HCT116 (cell line): Measurements from ENCODE around the gene CHP2. TPM values are rescaled to one million over a fixed set of nuclear protein-coding genes. Genes with fewer than 3 reads are reported as not detected.

Source experiments
- ATAC-seq: fragments of 200-7000 bp; cut with Tn5 transposase; 2 replicates; pipeline ENCODE4 v1.9.1; 2020; ENCODE audit warnings: mild to moderate bottlenecking, moderate library complexity
- BruUV-seq: library from RNA; stranded (reverse); fragments of 400-500 nt; replicated peaks from 2 replicates; lab custom pipeline; 2021; lab: Mats Ljungman, UMichigan
- CTCF ChIA-PET: fragments of 300-600 bp; sonication (Branson Sonifier 250); formaldehyde crosslinking; loops from one replicate; lab custom pipeline; 2021; ENCODE audit warnings: antibody characterized with exemption; lab: Charles Lee
- POLR2A ChIA-PET: fragments of 300-600, 350-600 bp; sonication (Branson Sonifier 250); formaldehyde crosslinking; loops from one replicate; lab custom pipeline; 2021; ENCODE audit warnings: antibody characterized with exemption; lab: Charles Lee
- RAD21 ChIA-PET, 2 experiments: fragments of 300-600 bp; sonication (Branson Sonifier 250); formaldehyde crosslinking; loops; one replicate each; lab custom pipeline; 2023; ENCODE audit warnings: low total read pairs in 2 of 2; ENCODE audit not compliant: uncharacterized antibody in 2 of 2, unreplicated experiment in 2 of 2, low non-redundant PET in 1 of 2; lab: Charles Lee
- DNase-seq: peaks from one replicate; pipeline ENCODE4 v3.0.0-alpha.2; 2010; ENCODE audit warnings: low read depth, low spot score
- H2AFZ ChIP-seq: fragments of 200-600 bp; shearing (Covaris generic), sonication (generic); 2 replicates; pipeline ENCODE4 v1.6.1; 2017; ENCODE audit warnings: low read depth, mixed run types, mixed read lengths, antibody characterized with exemption, low read length; ENCODE audit not compliant: poor library complexity, severe bottlenecking
- H3K27ac ChIP-seq: 2 replicates; pipeline ENCODE4 v1.5.1; 2012; ENCODE audit warnings: low read depth, low read length
- H3K27me3 ChIP-seq: fragments of 200-600 bp; sonication (generic); 2 replicates; pipeline ENCODE4 v1.6.1; 2016; ENCODE audit warnings: mixed run types, low read length, mixed read lengths; ENCODE audit not compliant: insufficient read depth
- H3K36me3 ChIP-seq, 2 experiments: fragments of 200-500 bp in 1 of 2; fragments of 200-600 bp in 1 of 2; sonication (Bioruptor generic) in 1 of 2; sonication (generic) in 1 of 2; 2 replicates each; pipeline versions ENCODE4 v1.5.1 to v1.6.1; 2014 to 2016; ENCODE audit warnings: low read length in 2 of 2, inconsistent platforms in 1 of 2, mixed read lengths in 1 of 2, mixed run types in 1 of 2; ENCODE audit not compliant: insufficient read depth in 2 of 2, control insufficient read depth in 1 of 2
- H3K4me1 ChIP-seq, 2 experiments: fragments of 200-600 bp in 1 of 2; sonication (generic) in 1 of 2; 2 replicates each; pipeline versions ENCODE4 v1.5.1 to v1.6.1; 2012 to 2017; ENCODE audit warnings: low read length in 2 of 2, inconsistent platforms in 1 of 2, mild to moderate bottlenecking in 1 of 2, mixed read lengths in 1 of 2, mixed run types in 1 of 2, moderate library complexity in 1 of 2; ENCODE audit not compliant: insufficient read depth in 2 of 2, control insufficient read depth in 1 of 2
- H3K4me2 ChIP-seq: fragments of 200-600 bp; sonication (generic); 2 replicates; pipeline ENCODE4 v1.6.1; 2017; ENCODE audit warnings: mixed run types, low read length, mixed read lengths
- H3K4me3 ChIP-seq, 2 experiments: fragments of 200-600 bp in 1 of 2; sonication (generic) in 1 of 2; replicated peaks in 1 of 2; 2 replicates each; pipeline ENCODE4 v1.5.1; 2011 to 2016; ENCODE audit warnings: low read length in 2 of 2, control low read depth in 1 of 2, low read depth in 1 of 2, mild to moderate bottlenecking in 1 of 2, mixed read lengths in 1 of 2, mixed run types in 1 of 2
- H3K79me2 ChIP-seq: fragments of 200-600 bp; sonication (generic); 2 replicates; pipeline ENCODE4 v1.6.1; 2017; ENCODE audit warnings: mild to moderate bottlenecking, mixed run types, low read length, moderate library complexity, mixed read lengths; ENCODE audit not compliant: insufficient read depth
- H3K9ac ChIP-seq: fragments of 200-600 bp; sonication (generic); 2 replicates; pipeline ENCODE4 v1.6.1; 2016; ENCODE audit warnings: low read length, mixed read lengths
- H3K9me2 ChIP-seq: fragments of 200-600 bp; sonication (generic), shearing (Covaris generic); 2 replicates; pipeline ENCODE4 v1.6.1; 2017; ENCODE audit warnings: mixed run types, mild to moderate bottlenecking, moderate library complexity; ENCODE audit not compliant: insufficient read depth
- H3K9me3 ChIP-seq, 2 experiments: fragments of 200-500 bp in 1 of 2; fragments of 200-600 bp in 1 of 2; sonication (Bioruptor generic) in 1 of 2; sonication (generic) in 1 of 2; 2 replicates each; pipeline ENCODE4 v1.6.1; 2014 to 2017; ENCODE audit warnings: low read length in 2 of 2, mixed read lengths in 2 of 2, inconsistent platforms in 1 of 2, low read depth in 1 of 2, mild to moderate bottlenecking in 1 of 2, mixed run types in 1 of 2, moderate library complexity in 1 of 2; ENCODE audit not compliant: control insufficient read depth in 1 of 2, insufficient read depth in 1 of 2
- H4K20me1 ChIP-seq: fragments of 200-600 bp; sonication (generic), shearing (Covaris generic); 2 replicates; pipeline ENCODE4 v1.6.1; 2017; ENCODE audit warnings: mixed run types, mild to moderate bottlenecking, moderate library complexity; ENCODE audit not compliant: insufficient read depth
- ATF3 ChIP-seq: IDR thresholded peaks from 2 replicates; pipeline ENCODE4 v1.6.1; 2012
- CBX3 ChIP-seq: IDR thresholded peaks from 2 replicates; pipeline ENCODE4 v1.6.1; 2012; ENCODE audit warnings: low read depth
- CEBPB ChIP-seq: IDR thresholded peaks from 2 replicates; pipeline ENCODE4 v1.6.1; 2012; ENCODE audit warnings: low read depth
- CTCF ChIP-seq, 3 experiments: fragments of 200-600 bp in 1 of 3; sonication (generic) in 1 of 3; IDR thresholded peaks in 2 of 3; conservative IDR thresholded peaks in 1 of 3; 2 replicates each; pipeline ENCODE4 v1.5.1; 2012 to 2017; ENCODE audit warnings: low read depth in 2 of 3, low read length in 2 of 3, antibody characterized with exemption in 1 of 3, borderline replicate concordance in 1 of 3, control low read depth in 1 of 3, mild to moderate bottlenecking in 1 of 3, mixed read lengths in 1 of 3, mixed run types in 1 of 3, moderate library complexity in 1 of 3; ENCODE audit not compliant: insufficient read depth in 1 of 3
- ELF1 ChIP-seq: IDR thresholded peaks from 2 replicates; pipeline ENCODE4 v1.6.1; 2012; ENCODE audit warnings: low read depth, borderline replicate concordance
- EZH2phosphoT487 ChIP-seq: fragments of 200-600 bp; IDR thresholded peaks from 2 replicates; pipeline ENCODE4 v1.6.1; 2018; ENCODE audit warnings: antibody characterized with exemption, borderline replicate concordance
- JUND ChIP-seq: IDR thresholded peaks from 2 replicates; pipeline ENCODE4 v1.6.1; 2012
- MAX ChIP-seq: IDR thresholded peaks from 2 replicates; pipeline ENCODE4 v1.6.1; 2012
- POLR2AphosphoS5 ChIP-seq: IDR thresholded peaks from 2 replicates; pipeline ENCODE4 v1.6.1; 2011; ENCODE audit warnings: mild to moderate bottlenecking, low read depth, low read length, moderate library complexity
- RAD21 ChIP-seq: IDR thresholded peaks from 2 replicates; pipeline ENCODE4 v1.6.1; 2012; ENCODE audit warnings: low read depth, mild to moderate bottlenecking
- REST ChIP-seq: IDR thresholded peaks from 2 replicates; pipeline ENCODE4 v1.6.1; 2012; ENCODE audit warnings: low read depth
- SIN3A ChIP-seq: IDR thresholded peaks from 2 replicates; pipeline ENCODE4 v1.6.1; 2012; ENCODE audit warnings: low read depth
- YY1 ChIP-seq: IDR thresholded peaks from 2 replicates; pipeline ENCODE4 v1.6.1; 2011; ENCODE audit warnings: low read length, low read depth, moderate library complexity, mild to moderate bottlenecking; ENCODE audit not compliant: insufficient replicate concordance; ENCODE audit errors: extremely low read depth
- ZFX ChIP-seq: fragments of 450-650 bp; IDR thresholded peaks from 2 replicates; pipeline ENCODE4 v1.6.1; 2017
- ZNF274 ChIP-seq: fragments of 200-500 bp; sonication (Bioruptor generic); IDR thresholded peaks from 2 replicates; pipeline ENCODE4 v1.6.1; 2014; ENCODE audit warnings: mild to moderate bottlenecking, low read depth, low read length, inconsistent platforms
- intact Hi-C: fragments of 100-400 bp; cut with micrococcal nuclease; formaldehyde crosslinking; loops from 2 replicates; pipeline ENCODE4 v1.10.0; 2022
- total RNA-seq: library from RNA; stranded (reverse); gene quantifications from one replicate; pipeline ENCODE4 v1.2.1, GENCODE V29; 2021; ENCODE audit not compliant: unreplicated experiment

The CHP2 gene
- total RNA-seq, 1 experiment from 2014 or later = not detected

- no peaks in the 10 kb centered on the region for H3K9me2 ChIP-seq
- no peak overlapping the region for H3K4me3 ChIP-seq
- H3K27ac ChIP-seq = no peak overlapping the region
- H3K36me3 ChIP-seq = no peaks in the 10 kb centered on the region
- H3K4me2 ChIP-seq = peak overlapping the region; percentile 37
- POLR2A ChIA-PET = no interaction called here
- ATAC-seq = peak; percentile 87
- CTCF ChIA-PET = interaction anchor here (1.3 to 1.9 kb wide), 3 partner anchors 9 to 703 kb away, joined by 3 to 22 read pairs (median 4); no protein-coding TSS in a partner anchor
- H3K9me3 ChIP-seq = no peaks in the 10 kb centered on the region
- no peak overlapping the region for H3K9ac ChIP-seq
- no peaks in the 10 kb centered on the region for H3K27me3 ChIP-seq
- TF ChIP-seq ZFX (no peak), CTCF (IDR thresholded peaks at IDR 0.05 in 2 of 3, conservative IDR thresholded peaks at IDR 0.05 in 1 of 3; ENCODE audit: borderline replicate concordance in 1 of 3, insufficient read depth in 1 of 3, low read depth in 2 of 3, low read length in 2 of 3) (peak; percentile 67 to 88 (median 68); a peak in 5 of 6 replicates), SIN3A (no peak), REST (no peak), EZH2phosphoT487 (no peak), RAD21 (peak; percentile 70), MAX (no peak), ATF3 (no peak), YY1 (no peak), JUND (no peak), CEBPB (no peak), ELF1 (no peak), ZNF274 (no peak), CBX3 (peak; percentile 46; the same call in 1 of the 2 replicates), POLR2AphosphoS5 (no peak)
- TF ChIP-seq, all 23 proteins: peak for 3
- intact Hi-C loops = loop anchor here (1.0 to 5.0 kb wide), 3 partner anchors 64 to 701 kb away; no protein-coding TSS in a partner anchor
- DNase-seq = peak; percentile 63
- no TSS peak for BruUV-seq
- peaks cover 0 to 13% of the 10 kb centered on the region in 2 experiments; a peak in 2 of 4 replicates for H3K4me1 ChIP-seq
- H3K79me2 ChIP-seq = no peaks in the 10 kb centered on the region
- RAD21 ChIA-PET = interaction anchor here in 1 of 2 experiments (0.6 to 1.0 kb wide), 2 partner anchors 234 to 244 kb away, joined by 3 to 4 read pairs; no protein-coding TSS in a partner anchor
- peak overlapping the region; percentile 64 for H2AFZ ChIP-seq
- H4K20me1 ChIP-seq = no peaks in the 10 kb centered on the region
Observed at GRCh38 chr16:23801378-23801777, 46.6 kb downstream of the CHP2 start.
